K562 (cell line): ENCODE data around the gene RAI2. TPM values are rescaled to one million over a fixed set of nuclear protein-coding genes. Genes with fewer than 3 reads are reported as not detected.

Experiments used
- ATAC-seq: fragments of 200-7000 bp; cut with Tn5 transposase; 3 replicates; pipeline ENCODE4 v1.9.1; 2020; ENCODE audit warnings: moderate library complexity
- BruUV-seq: library from RNA; stranded (reverse); fragments of 400-500 nt; replicated peaks from 2 replicates; lab custom pipeline; 2021; lab: Mats Ljungman, UMichigan
- CTCF ChIA-PET: fragments of 300-600 bp; formaldehyde crosslinking; extraction: SDS; loops from one replicate; lab custom pipeline; 2021; ENCODE audit warnings: low intra/inter-chr PET ratio; lab: Yijun Ruan, JAX
- POLR2A ChIA-PET: fragments of 300-600, 350-650 bp; sonication (Branson Sonifier 250); formaldehyde crosslinking; extraction: SDS; loops from one replicate; lab custom pipeline; 2021; ENCODE audit warnings: antibody characterized with exemption, inconsistent platforms; lab: Yijun Ruan, JAX
- DNase-seq, 4 experiments: peaks; one replicate each; pipeline versions ENCODE4 v3.0.0 to v3.0.0-alpha.2; 2011 to 2018; ENCODE audit warnings: low spot score in 3 of 4, mixed read lengths in 3 of 4; ENCODE audit errors: extremely low read depth in 1 of 4
- FAIRE-seq: peaks from 2 replicates; lab custom pipeline; 2011; peaks lifted over from hg19 to GRCh38; lab: Jason Lieb, UNC
- H2AFZ ChIP-seq: 2 replicates; pipeline ENCODE4 v1.6.0; 2011; ENCODE audit warnings: low read depth, low read length, control low read depth, inconsistent platforms
- H3K27ac ChIP-seq: fragments of 200-600 bp; 3 replicates; pipeline ENCODE4 v1.8.0; 2011; ENCODE audit warnings: low read depth, mild to moderate bottlenecking, control low read depth, inconsistent platforms, low read length, moderate library complexity, mixed read lengths; ENCODE audit errors: extremely low read depth
- H3K27me3 ChIP-seq, 2 experiments: fragments of 300-600 bp in 1 of 2; 2 replicates in 1 of 2; 3 replicates in 1 of 2; pipeline versions ENCODE4 v1.6.0 to v1.8.0; 2011; ENCODE audit warnings: inconsistent platforms in 2 of 2, low read length in 2 of 2, mild to moderate bottlenecking in 1 of 2, mixed read lengths in 1 of 2, moderate library complexity in 1 of 2; ENCODE audit not compliant: control insufficient read depth in 2 of 2, insufficient read depth in 2 of 2
- H3K36me3 ChIP-seq: fragments of 300-600 bp; 3 replicates; pipeline ENCODE4 v1.8.0; 2011; ENCODE audit warnings: mild to moderate bottlenecking, low read length, inconsistent platforms; ENCODE audit not compliant: control insufficient read depth, insufficient read depth
- H3K4me1 ChIP-seq, 2 experiments: fragments of 200-600 bp in 1 of 2; replicated peaks in 1 of 2; 2 replicates in 1 of 2; 3 replicates in 1 of 2; pipeline versions ENCODE4 v1.5.1 to v1.8.0; 2011; ENCODE audit warnings: inconsistent platforms in 2 of 2, low read length in 2 of 2, mild to moderate bottlenecking in 1 of 2, mixed read lengths in 1 of 2, moderate library complexity in 1 of 2; ENCODE audit not compliant: control insufficient read depth in 2 of 2, insufficient read depth in 2 of 2
- H3K4me2 ChIP-seq: 2 replicates; pipeline ENCODE4 v1.6.1; 2011; ENCODE audit warnings: low read length, control low read depth, inconsistent platforms, mixed read lengths; ENCODE audit not compliant: insufficient read depth
- H3K4me3 ChIP-seq: fragments of 200-600 bp; sonication (generic), shearing (Covaris generic); 2 replicates; pipeline ENCODE4 v1.5.1; 2016; ENCODE audit warnings: control low read depth, inconsistent platforms
- H3K79me2 ChIP-seq: fragments of 200-600 bp; 3 replicates; pipeline ENCODE4 v1.8.0; 2011; ENCODE audit warnings: low read length, inconsistent platforms; ENCODE audit not compliant: control insufficient read depth, insufficient read depth
- H3K9ac ChIP-seq, 2 experiments: 2 replicates each; pipeline versions ENCODE4 v1.6.0 to v1.6.1; 2011; ENCODE audit warnings: low read depth in 2 of 2, low read length in 2 of 2, control low read depth in 1 of 2, inconsistent platforms in 1 of 2, mild to moderate bottlenecking in 1 of 2, mixed read lengths in 1 of 2; ENCODE audit not compliant: insufficient read depth in 1 of 2
- H3K9me1 ChIP-seq: one replicate; pipeline ENCODE4 v1.6.0; 2011; ENCODE audit warnings: inconsistent platforms, mild to moderate bottlenecking, low read length, moderate library complexity; ENCODE audit not compliant: control insufficient read depth, insufficient read depth
- H3K9me3 ChIP-seq: replicated peaks from 2 replicates; pipeline ENCODE4 v1.5.1; 2011; ENCODE audit warnings: low read depth, low read length, inconsistent platforms; ENCODE audit not compliant: control insufficient read depth, insufficient read depth
- H4K20me1 ChIP-seq: replicated peaks from 2 replicates; pipeline ENCODE4 v1.6.1; 2011; ENCODE audit warnings: low read length, inconsistent platforms, mixed read lengths; ENCODE audit not compliant: control insufficient read depth, insufficient read depth
- ASH1L ChIP-seq: fragments of 450-650 bp; IDR thresholded peaks from 2 replicates; pipeline ENCODE4 v1.6.1; 2018; ENCODE audit warnings: borderline replicate concordance, mild to moderate bottlenecking, low read depth; ENCODE audit not compliant: partially characterized antibody
- BRF1 ChIP-seq: IDR thresholded peaks from 3 replicates; pipeline ENCODE4 v1.6.1; 2011; ENCODE audit warnings: borderline replicate concordance, mild to moderate bottlenecking; ENCODE audit not compliant: insufficient read length; ENCODE audit errors: extremely low read depth
- ELK1 ChIP-seq: sonication (generic); formaldehyde crosslinking; IDR thresholded peaks from 2 replicates; pipeline ENCODE4 v1.8.1; 2022; ENCODE audit warnings: missing genetic modification reagents
- FOS ChIP-seq: IDR thresholded peaks from 3 replicates; pipeline ENCODE4 v1.6.1; 2011; ENCODE audit not compliant: insufficient read length; ENCODE audit errors: extremely low read depth
- GMEB1 ChIP-seq: fragments of 250-450 bp; sonication (Bioruptor Pico); IDR thresholded peaks from 2 replicates; pipeline ENCODE4 v1.4.0; 2020; ENCODE audit warnings: mild to moderate bottlenecking
- GTF2B ChIP-seq: IDR thresholded peaks from 2 replicates; pipeline ENCODE4 v1.6.1; 2011; ENCODE audit not compliant: insufficient read length; ENCODE audit errors: extremely low read depth
- HLTF ChIP-seq: fragments of 450-650 bp; IDR thresholded peaks from 2 replicates; pipeline ENCODE4 v1.6.1; 2016
- HNRNPK ChIP-seq: fragments of 200-400 bp; formaldehyde crosslinking; IDR thresholded peaks from one replicate; pipeline ENCODE4 v1.6.1; 2018; ENCODE audit warnings: mild to moderate bottlenecking, low read depth, low read length; ENCODE audit not compliant: poor library complexity, severe bottlenecking
- HSF4 ChIP-seq: fragments of 250-450 bp; sonication (Bioruptor Pico); IDR thresholded peaks from 2 replicates; pipeline ENCODE4 v2.1.2; 2022; ENCODE audit warnings: mild to moderate bottlenecking, moderate library complexity, borderline replicate concordance
- MXD1 ChIP-seq: fragments of 250-450 bp; sonication (Bioruptor Pico); IDR thresholded peaks from 2 replicates; pipeline ENCODE4 v1.8.0; 2021; ENCODE audit warnings: borderline replicate concordance, mild to moderate bottlenecking, moderate library complexity; ENCODE audit not compliant: poor library complexity, severe bottlenecking
- MYNN ChIP-seq, 2 experiments: sonication (generic); formaldehyde crosslinking in 1 of 2; IDR thresholded peaks; 2 replicates each; pipeline versions ENCODE4 v1.5.0 to v1.6.1; 2016 to 2020; ENCODE audit warnings: antibody characterized with exemption in 1 of 2, missing genetic modification reagents in 1 of 2
- ZKSCAN8 ChIP-seq: fragments of 200-800 bp; sonication (Bioruptor generic); IDR thresholded peaks from 2 replicates; pipeline ENCODE4 v1.6.1; 2016; ENCODE audit warnings: missing genetic modification characterization, missing compliant biosample characterization
- WGBS: fragments of 100-300 bp; shearing (Covaris generic); methylation state at CpG from one replicate; pipeline ENCODE4 v1.1.6; 2016; ENCODE audit warnings: low coverage, mixed read lengths; ENCODE audit not compliant: insufficient coverage; ENCODE audit errors: missing lambda C conversion rate; 5-methylcytosine and 5-hydroxymethylcytosine counted together
- in situ Hi-C: fragments of 300-500 bp; cut with MboI; formaldehyde crosslinking; loops from 4 replicates; pipeline ENCODE4 v1.15.0; 2018; ENCODE audit warnings: inconsistent platforms, mixed read lengths
- intact Hi-C: fragments of 100-400 bp; cut with micrococcal nuclease; formaldehyde crosslinking; loops from 2 replicates; pipeline ENCODE4 v1.14.2; 2022
- polyA plus RNA-seq, 8 experiments: library from polyadenylated mRNA; depleted of rRNA in 4 of 8; stranded (reverse) in 5 of 8; unstranded in 3 of 8; fragments of >200 nt; fragmentation: Nextera tagmentation in 2 of 8; fragmentation: Illumina TruSeq in 1 of 8; extraction: Ambion mirVana in 2 of 8; extraction: Trizol in 1 of 8; gene quantifications; 2 replicates each; pipeline versions ENCODE4 v1.2.1 to v1.2.3, GENCODE V29; 2011 to 2014; ENCODE audit warnings: inconsistent platforms in 1 of 8, missing spikeins in 1 of 8
- total RNA-seq, 7 experiments: library from RNA; depleted of rRNA in 6 of 7; stranded (reverse); fragments of >200 nt in 6 of 7; fragmentation: Illumina TruSeq in 2 of 7; extraction: Trizol in 2 of 7; gene quantifications; 2 replicates each; pipeline versions ENCODE4 v1.2.1 to v1.2.3, GENCODE V29; 2011 to 2021; ENCODE audit warnings: low replicate concordance in 1 of 7

Gene RAI2
- total and polyA plus RNA-seq, 9 of the 15 experiments (the other 6 are each of a cell fraction or from before 2014, with no cell fraction given): not detected

GRCh38 chrX:17831255-17831654 lies 29.8 kb downstream of the RAI2 start:
- ChIA-PET POLR2A (no interaction called here), CTCF (no interaction called here)
- Histone ChIP-seq H2AFZ (no peak overlapping the region), H3K4me1 (no peaks in the 10 kb centered on the region), H3K9me1 (no peaks in the 10 kb centered on the region), H3K27me3 (no peaks in the 10 kb centered on the region; a peak in 1 of 5 replicates), H3K36me3 (no peaks in the 10 kb centered on the region), H3K79me2 (no peaks in the 10 kb centered on the region), H3K4me2 (no peak overlapping the region), H3K9ac (no peak overlapping the region), H3K27ac (no peak overlapping the region), H4K20me1 (no peaks in the 10 kb centered on the region), H3K4me3 (no peak overlapping the region), H3K9me3 (no peaks in the 10 kb centered on the region)
- FAIRE-seq (no peak), ATAC-seq (no peak), DNase-seq (no peak)
- in situ Hi-C loops (no loop called here), intact Hi-C loops (no loop called here)
- BruUV-seq: no TSS peak
- TF ChIP-seq MYNN (IDR thresholded peaks at IDR 0.05) (no peak), MYNN (CRISPR knock-in tag; IDR thresholded peaks at IDR 0.05) (no peak)
- WGBS: 0% methylated on average over 3 of the region's 3 CpGs

- no TSS peak for BruUV-seq
- POLR2A ChIA-PET: no interaction called here
- Histone ChIP-seq H3K9me3 (no peaks in the 10 kb centered on the region), H3K27ac (no peak overlapping the region), H3K4me3 (no peak overlapping the region), H3K9me1 (no peaks in the 10 kb centered on the region), H3K4me1 (no peaks in the 10 kb centered on the region), H3K79me2 (no peaks in the 10 kb centered on the region), H2AFZ (no peak overlapping the region), H3K27me3 (no peaks in the 10 kb centered on the region; a peak in 1 of 5 replicates), H3K4me2 (no peak overlapping the region), H4K20me1 (no peaks in the 10 kb centered on the region), H3K36me3 (no peaks in the 10 kb centered on the region), H3K9ac (no peak overlapping the region)
- in situ Hi-C loops (no loop called here), intact Hi-C loops (no loop called here)
- CTCF ChIA-PET: no interaction called here
- 0% methylated on average over 1 of the region's 1 CpG for WGBS
- FAIRE-seq (no peak), ATAC-seq (no peak), DNase-seq (no peak)
- no peak for TF ChIP-seq MXD1
- TF ChIP-seq HLTF: no peak
- TF ChIP-seq GMEB1 (CRISPR knock-in tag): no peak
- TF ChIP-seq ZKSCAN8 (CRISPR knock-in tag): no peak
- TF ChIP-seq ASH1L: no peak
- no peak for TF ChIP-seq HSF4 (CRISPR knock-in tag)
- TF ChIP-seq GTF2B: no peak
- no peak for TF ChIP-seq HNRNPK
- TF ChIP-seq FOS: no peak
- no peak for TF ChIP-seq BRF1
- no peak for TF ChIP-seq ELK1 (CRISPR knock-in tag)
Observed at GRCh38 chrX:17830211-17830610, 30.9 kb downstream of the RAI2 start.
